GM15510 (cell line): Measurements from ENCODE around the gene FOLR2.

Source experiments
- POLR2A ChIP-seq: IDR thresholded peaks from 3 replicates; pipeline ENCODE4 v1.6.1; 2011; ENCODE audit warnings: borderline replicate concordance; ENCODE audit not compliant: insufficient read length; ENCODE audit errors: extremely low read depth

The FOLR2 gene

DNA sequence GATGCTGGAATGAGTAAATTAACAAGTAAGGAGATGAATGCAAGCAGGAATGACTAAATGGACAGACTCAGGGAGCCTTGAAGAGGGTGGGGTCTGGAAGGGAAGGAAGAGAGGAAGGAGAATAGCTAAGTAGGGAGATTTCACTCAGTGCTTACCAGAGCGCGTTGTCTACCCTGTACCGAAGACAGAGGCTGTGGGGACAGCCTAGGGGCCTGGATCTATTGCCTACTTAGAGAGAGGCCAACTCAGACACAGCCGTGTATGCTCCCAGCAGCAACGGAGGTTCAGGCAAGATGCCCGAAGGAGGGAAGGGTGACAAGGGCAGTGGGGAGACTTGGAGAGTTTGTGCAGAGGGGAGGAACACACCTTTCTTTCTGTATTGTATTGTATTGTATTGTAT, at the start of gene FOLR2:
Gene FOLR2, plus strand, starts transcription at position 157 of the 400 bp plus-strand sequence. CDS start 1,791 bp downstream, outside the sequence.
- TF ChIP-seq POLR2A: no peak

DNA sequence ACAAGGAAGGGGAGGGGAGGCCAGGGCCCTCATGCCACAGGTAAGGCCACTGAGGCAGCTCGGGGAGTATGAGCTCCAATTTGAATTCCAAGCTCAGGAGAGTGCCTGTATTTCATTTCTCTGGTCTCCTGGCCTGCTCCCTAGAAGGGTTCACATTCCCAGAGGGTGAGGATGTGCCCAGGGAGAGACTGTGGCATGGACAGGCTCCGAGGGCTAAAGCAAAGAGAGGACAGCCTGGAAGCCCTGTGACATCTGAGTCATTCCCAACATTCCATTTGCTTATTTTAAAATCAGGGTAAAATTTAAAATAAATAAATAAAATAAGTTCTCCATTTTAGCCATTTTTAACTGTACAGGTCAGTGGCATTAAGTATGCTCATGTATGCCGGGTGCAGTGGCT, 43.3 kb upstream of the FOLR2 start:
- TF ChIP-seq POLR2A: no peak

DNA sequence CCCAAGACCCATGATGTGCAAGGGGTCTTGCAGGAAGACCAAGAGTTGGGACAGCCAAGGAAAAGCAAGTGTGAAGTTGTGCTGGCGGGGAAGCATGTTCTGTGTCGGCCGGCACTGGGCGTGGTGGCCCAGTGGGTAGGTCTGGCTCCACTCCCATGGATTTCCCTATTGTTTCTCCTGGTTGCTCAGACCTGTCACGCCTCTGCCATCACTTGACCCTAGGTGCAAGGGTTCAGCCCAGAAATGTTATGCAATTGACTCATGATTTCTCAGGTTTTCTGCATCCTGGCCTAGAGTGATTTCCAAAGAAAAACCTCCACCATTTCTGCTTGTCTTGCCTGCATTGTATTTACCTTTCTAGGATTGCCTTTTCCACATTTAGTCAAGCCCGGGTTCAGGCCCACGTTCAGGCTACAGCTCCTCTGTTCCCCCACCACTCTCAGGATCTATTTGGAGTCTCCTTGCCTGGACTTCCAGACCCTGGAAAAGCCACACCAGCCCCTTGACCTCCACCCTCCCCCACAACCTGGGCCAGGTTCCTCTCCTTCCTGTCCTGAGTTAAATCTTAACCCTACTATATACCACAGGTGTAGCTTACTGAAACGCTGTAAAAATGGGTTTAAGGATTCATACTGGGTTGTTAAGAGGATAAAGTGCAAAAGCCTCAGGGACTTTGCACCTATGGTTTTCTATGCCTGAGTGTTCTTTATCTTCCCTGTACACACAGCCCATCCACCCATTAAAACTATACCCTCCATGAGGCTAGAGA, 42.1 kb upstream of the FOLR2 start:
- TF ChIP-seq POLR2A: no peak

DNA sequence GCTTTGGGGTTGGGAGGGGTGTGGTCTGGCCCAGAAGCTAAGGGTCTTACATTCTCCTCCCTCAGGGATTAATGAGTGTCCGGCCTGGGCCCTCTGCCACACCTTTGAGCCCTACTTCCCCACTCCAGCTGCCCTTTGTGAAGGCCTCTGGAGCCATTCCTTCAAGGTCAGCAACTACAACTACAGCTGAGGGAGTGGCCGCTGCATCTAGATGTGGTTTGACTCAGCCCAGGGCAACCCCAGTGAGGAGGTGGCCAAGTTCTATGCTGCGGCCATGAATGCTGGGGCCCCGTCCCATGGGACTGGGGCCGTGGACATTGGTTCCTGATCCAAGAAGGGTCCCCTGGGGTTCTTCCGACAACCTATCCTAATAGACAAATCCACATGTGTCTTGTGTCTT, 38.9 kb upstream of the FOLR2 start:
- TF ChIP-seq POLR2A: no peak

DNA sequence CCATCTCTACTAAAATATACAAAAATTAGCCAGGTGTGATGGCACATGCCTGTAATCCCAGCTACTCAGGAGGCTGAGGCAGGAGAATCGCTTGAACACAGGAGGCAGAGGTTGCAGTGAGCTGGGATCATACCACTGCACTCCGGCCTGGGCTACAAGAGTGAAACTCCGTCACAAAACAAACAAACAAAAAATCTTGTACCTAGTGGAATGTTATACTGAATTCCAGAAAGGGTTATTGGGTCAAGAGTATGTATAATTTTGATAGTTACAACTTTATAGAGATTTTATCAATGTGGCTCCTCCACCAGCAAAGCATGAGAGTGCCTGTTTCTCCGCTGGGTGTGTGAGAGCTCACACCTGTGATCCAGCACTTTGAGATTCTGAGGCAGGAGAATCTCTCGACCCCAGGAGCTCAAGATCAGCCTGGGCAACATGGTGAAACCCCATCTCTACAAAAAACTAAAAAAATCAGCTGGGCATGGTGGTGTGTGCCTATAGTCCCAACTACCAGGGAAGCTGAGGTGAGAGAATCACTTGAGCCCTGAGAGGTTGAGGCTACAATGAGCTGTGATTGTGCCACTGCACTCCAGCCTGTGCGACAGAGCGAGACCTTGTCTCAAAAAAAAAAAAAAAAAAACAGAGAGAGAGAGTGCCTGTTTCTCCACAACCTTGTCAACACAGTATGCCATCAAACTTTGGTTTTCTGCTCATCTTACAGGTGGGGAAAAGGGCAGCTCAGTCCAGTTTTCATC, 37.4 kb upstream of the FOLR2 start:
- no peak for TF ChIP-seq POLR2A

DNA sequence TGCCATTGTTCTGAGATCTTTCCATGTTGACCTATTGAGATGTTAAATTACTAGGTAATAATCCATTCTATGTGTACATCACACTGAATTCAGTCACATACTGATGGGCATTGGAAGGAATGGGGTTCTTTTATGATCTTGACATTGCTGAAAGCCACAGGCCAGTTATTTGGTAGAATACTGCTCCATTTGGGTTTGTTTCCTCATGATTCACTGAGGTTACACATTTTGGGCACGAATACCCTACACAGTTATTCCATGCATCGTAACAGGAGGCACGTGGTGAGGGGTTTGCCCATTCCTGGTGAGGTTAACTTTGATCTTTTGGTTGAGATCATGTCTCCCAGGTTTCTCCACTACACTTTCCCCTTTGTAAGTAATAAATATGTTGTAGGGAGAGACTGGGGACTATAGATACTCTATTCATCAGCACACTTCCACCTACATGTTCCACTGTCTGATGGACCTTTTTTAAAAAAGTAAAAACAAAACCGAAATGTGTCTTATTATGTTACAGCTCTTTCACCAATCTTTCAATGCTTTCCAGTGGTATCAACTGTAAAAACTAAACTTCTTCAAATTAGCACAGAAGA, 36.7 kb upstream of the FOLR2 start:
- no peak for TF ChIP-seq POLR2A

DNA sequence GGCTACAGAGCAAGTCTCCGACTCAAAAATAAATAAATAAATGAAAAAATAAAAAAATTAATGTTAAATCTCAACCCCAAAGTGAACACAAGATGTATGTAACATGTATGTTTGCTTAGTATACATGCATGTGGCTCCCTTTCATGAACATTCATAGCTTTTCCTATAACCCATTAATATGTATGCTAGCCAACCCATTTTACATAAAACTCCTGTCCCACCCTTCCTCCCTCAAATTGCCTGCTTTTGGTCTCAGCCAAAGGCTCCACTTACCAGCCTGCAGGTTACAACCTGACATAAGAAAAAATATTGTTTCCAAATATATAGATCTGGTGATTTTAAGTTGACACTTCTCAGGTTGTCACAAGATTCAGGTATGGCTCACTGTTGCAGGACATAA, 28.3 kb upstream of the FOLR2 start:
- no peak for TF ChIP-seq POLR2A

DNA sequence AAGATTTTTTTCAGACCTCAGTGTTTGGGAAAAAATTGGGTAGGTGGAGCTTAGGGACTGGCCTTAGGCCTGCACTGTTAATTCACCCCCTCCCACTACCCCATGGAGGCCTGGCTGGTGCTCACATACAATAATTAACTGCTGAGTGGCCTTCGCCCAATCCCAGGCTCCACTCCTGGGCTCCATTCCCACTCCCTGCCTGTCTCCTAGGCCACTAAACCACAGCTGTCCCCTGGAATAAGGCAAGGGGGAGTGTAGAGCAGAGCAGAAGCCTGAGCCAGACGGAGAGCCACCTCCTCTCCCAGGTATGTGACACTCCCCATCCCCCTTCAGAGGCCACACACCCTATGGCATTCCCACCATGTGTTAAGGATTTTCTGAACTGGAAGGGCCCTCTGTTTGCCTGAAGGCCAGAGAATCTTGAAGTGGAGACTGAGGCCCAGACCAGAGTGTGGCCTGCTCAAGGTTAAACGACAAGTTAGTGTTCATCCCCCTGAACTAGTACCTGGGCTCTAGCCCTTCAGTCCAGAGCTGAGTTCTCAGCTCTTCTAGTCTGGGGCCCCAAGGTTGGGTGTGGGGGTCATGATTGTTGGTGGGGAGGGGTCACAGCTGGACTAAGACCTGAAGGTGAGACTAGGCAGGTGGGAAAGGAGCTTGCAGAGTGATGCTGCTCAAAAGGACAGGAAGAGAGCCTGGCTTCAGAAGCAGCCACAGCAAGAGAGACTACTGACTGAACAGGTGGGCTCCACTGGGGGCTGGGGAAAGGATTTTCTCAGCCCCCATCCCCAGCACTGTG, 26.9 kb upstream of the FOLR2 start:
- TF ChIP-seq POLR2A: no peak

DNA sequence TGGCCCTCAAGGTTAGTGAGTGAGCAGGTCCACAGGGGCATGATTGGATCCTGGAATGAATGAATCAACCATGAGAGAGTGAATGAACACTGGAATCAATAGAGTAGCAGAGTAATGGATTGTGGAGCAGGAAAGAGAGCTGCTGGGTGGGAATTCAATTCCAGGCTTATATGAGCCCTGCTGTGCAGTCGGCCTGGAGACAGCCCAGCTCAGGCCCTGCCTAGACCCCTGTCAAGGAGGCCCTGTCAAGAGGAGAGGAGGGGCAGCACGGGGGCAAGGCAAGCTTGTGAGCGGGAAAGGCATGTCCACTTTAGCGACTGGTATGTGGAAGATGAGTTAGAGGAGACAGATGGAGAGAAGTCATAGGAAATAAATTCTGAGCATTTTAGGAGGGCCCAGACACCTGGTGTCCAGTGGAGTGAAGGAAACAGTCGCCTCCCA, 25.9 kb upstream of the FOLR2 start:
- TF ChIP-seq POLR2A: no peak

DNA sequence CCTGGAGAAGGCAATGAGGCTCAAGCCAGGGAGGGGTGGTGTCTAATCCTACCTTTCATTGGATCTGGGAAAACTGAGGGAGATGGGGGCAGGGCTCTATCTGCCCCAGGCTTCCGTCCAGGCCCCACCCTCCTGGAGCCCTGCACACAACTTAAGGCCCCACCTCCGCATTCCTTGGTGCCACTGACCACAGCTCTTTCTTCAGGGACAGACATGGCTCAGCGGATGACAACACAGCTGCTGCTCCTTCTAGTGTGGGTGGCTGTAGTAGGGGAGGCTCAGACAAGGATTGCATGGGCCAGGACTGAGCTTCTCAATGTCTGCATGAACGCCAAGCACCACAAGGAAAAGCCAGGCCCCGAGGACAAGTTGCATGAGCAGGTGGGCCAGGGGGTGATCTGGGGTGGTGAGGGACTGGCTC, 24.6 kb upstream of the FOLR2 start, which contains the start of gene FOLR1:
Gene FOLR1, plus strand, starts transcription at position 180 of the 421 bp plus-strand sequence. Its CDS starts 34 bp downstream, at position 214.
- TF ChIP-seq POLR2A: no peak

DNA sequence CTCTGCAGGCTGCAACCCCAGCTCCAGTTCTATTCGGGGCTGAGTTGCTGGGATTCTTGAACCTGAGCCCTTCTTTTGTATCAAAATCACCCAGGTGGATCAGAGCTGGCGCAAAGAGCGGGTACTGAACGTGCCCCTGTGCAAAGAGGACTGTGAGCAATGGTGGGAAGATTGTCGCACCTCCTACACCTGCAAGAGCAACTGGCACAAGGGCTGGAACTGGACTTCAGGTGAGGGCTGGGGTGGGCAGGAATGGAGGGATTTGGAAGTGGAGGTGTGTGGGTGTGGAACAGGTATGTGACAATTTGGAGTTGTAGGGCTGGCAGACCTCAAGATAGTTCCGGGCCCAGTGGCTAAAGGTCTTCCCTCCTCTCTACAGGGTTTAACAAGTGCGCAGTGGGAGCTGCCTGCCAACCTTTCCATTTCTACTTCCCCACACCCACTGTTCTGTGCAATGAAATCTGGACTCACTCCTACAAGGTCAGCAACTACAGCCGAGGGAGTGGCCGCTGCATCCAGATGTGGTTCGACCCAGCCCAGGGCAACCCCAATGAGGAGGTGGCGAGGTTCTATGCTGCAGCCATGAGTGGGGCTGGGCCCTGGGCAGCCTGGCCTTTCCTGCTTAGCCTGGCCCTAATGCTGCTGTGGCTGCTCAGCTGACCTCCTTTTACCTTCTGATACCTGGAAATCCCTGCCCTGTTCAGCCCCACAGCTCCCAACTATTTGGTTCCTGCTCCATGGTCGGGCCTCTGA, 20.9 kb upstream of the FOLR2 start:
- no peak for TF ChIP-seq POLR2A

DNA sequence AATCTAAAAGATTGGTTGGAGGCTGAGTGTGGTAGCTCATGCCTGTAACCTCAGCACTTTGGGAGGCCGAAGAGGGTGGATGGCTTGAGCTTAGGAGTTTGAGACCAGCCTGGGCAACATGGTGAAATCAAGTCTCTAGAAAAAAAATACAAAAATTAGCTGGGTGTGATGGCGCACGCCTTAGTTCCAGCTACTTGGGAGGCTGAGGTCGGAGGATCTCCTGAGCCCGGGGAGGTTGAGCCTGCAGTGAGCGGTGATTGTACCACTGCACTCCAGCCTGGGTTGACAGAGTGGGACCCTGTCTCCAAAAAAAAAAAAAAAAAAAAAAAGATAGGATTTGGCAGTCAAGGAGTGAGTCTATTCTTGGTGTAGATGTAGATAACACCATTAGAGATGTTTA, 14.0 kb upstream of the FOLR2 start:
- TF ChIP-seq POLR2A: no peak

DNA sequence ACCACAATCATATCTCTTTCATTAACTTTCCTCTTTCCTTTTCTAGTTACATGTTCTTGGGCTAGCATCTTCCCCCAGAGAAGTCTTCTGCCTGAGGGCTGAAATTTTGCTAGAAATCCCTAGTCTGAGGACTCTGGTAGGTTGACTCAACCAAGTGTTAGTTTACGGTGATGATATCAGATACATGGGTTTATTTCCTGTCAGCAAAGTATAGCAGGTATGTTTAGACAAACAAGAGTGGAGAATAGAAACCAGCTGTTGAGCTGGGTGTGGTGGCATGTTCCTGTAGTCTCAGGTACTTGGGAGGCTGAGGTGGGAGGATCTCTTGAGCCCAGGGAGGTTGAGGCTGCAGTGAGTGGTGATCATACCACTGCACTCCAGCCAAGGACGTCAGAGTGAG, 13.4 kb upstream of the FOLR2 start:
- TF ChIP-seq POLR2A: no peak

DNA sequence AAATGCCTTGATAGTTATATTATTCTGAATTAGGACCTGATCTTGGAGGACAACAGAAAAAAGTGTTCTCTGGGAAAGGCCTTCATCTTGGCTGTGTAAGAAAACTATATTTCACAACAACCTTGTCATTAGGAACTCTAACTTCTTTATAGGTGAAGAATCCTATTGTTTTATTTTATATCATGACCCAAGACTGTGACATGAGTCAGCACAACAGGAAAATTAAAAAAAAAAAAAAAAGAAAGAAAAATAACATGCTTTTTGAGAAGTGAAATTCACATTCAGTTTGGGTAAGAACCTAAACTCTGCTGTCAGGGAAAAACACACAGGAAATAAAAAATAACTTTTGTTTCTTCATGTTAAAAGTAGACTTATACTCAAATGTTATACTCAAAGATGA, 11.7 kb upstream of the FOLR2 start:
- TF ChIP-seq POLR2A: no peak
